B cell (primary cell): ENCODE results near the gene PVALEF. TPM values are rescaled to one million over a fixed set of nuclear protein-coding genes. Genes with fewer than 3 reads are reported as not detected.

Experiments
- ATAC-seq: fragments of 200-7000 bp; cut with Tn5 transposase; one replicate; pipeline ENCODE4 v1.10.0; 2021; ENCODE audit warnings: low read depth, mild to moderate bottlenecking, moderate number of reproducible peaks, moderate library complexity
- CTCF ChIA-PET: fragments of 350-600 bp; sonication (Branson Sonifier 250); formaldehyde crosslinking; loops from one replicate; lab custom pipeline; 2021; ENCODE audit warnings: antibody characterized with exemption, inconsistent platforms; lab: Charles Lee
- POLR2A ChIA-PET: fragments of 350-600 bp; sonication (Branson Sonifier 250); formaldehyde crosslinking; loops from one replicate; lab custom pipeline; 2021; ENCODE audit warnings: antibody characterized with exemption; lab: Charles Lee
- DNase-seq: peaks from one replicate; pipeline ENCODE4 v3.0.0; 2013
- H2AFZ ChIP-seq: 2 replicates; pipeline ENCODE4 v1.6.1; 2012; ENCODE audit warnings: mild to moderate bottlenecking, low read depth, low read length; ENCODE audit not compliant: insufficient read depth, poor library complexity, severe bottlenecking
- H3K27ac ChIP-seq, 2 donors: 1 replicate in 1 of 2; 2 replicates in 1 of 2; pipeline ENCODE4 v1.5.1; 2012 to 2013; ENCODE audit warnings: low read length in 2 of 2, mild to moderate bottlenecking in 2 of 2, moderate library complexity in 1 of 2
- H3K27me3 ChIP-seq, 4 experiments: fragments of 200-600 bp in 1 of 4; sonication (generic) in 1 of 4; replicated peaks in 1 of 4; 1 replicate in 2 of 4; 2 replicates in 2 of 4; pipeline versions ENCODE4 v1.6.1 to v1.7.0; 2013 to 2016; ENCODE audit warnings: low read length in 3 of 4, mild to moderate bottlenecking in 2 of 4, mixed read lengths in 1 of 4, moderate library complexity in 1 of 4; ENCODE audit not compliant: insufficient read depth in 4 of 4, control insufficient read depth in 3 of 4; ENCODE audit errors: control extremely low read depth in 1 of 4
- H3K36me3 ChIP-seq, 2 experiments: replicated peaks in 1 of 2; 1 replicate in 1 of 2; 2 replicates in 1 of 2; pipeline versions ENCODE4 v1.6.1 to v1.7.1; 2013; ENCODE audit warnings: low read length in 1 of 2; ENCODE audit not compliant: insufficient read depth in 2 of 2, control insufficient read depth in 1 of 2; ENCODE audit errors: control extremely low read depth in 1 of 2, extremely low read depth in 1 of 2
- H3K4me1 ChIP-seq, 2 donors: fragments of 200-600 bp in 1 of 2; sonication (generic) in 1 of 2; 1 replicate in 1 of 2; 2 replicates in 1 of 2; pipeline versions ENCODE4 v1.5.1 to v1.6.1; 2013 to 2017; ENCODE audit warnings: low read length in 2 of 2; ENCODE audit not compliant: control insufficient read depth in 2 of 2, insufficient read depth in 2 of 2
- H3K4me2 ChIP-seq: replicated peaks from 2 replicates; pipeline ENCODE3; 2012; ENCODE audit warnings: mild to moderate bottlenecking, low read depth, low read length; ENCODE audit not compliant: poor library complexity, severe bottlenecking
- H3K4me3 ChIP-seq, 5 experiments: fragments of 200-600 bp in 1 of 5; sonication (generic) in 1 of 5; 1 replicate in 3 of 5; 2 replicates in 2 of 5; pipeline versions ENCODE4 v1.5.1 to v1.7.0; 2011 to 2016; ENCODE audit warnings: low read length in 4 of 5, mild to moderate bottlenecking in 4 of 5, low read depth in 2 of 5, control low read depth in 1 of 5, moderate library complexity in 1 of 5; ENCODE audit not compliant: insufficient read depth in 1 of 5; ENCODE audit errors: control extremely low read depth in 1 of 5, extremely low read depth in 1 of 5
- H3K79me2 ChIP-seq: fragments of 200-600 bp; sonication (generic); one replicate; pipeline ENCODE4 v1.6.0; 2016; ENCODE audit warnings: low read length; ENCODE audit not compliant: control insufficient read depth, insufficient read depth
- H3K9ac ChIP-seq: fragments of 200-600 bp; sonication (generic); 2 replicates; pipeline ENCODE4 v1.6.1; 2017; ENCODE audit warnings: mild to moderate bottlenecking, low read length, moderate library complexity
- H3K9me3 ChIP-seq, 3 donors: one replicate each; pipeline versions ENCODE4 v1.6.1 to v1.7.1; 2013; ENCODE audit warnings: low read length in 2 of 3; ENCODE audit not compliant: control insufficient read depth in 2 of 3, insufficient read depth in 1 of 3; ENCODE audit errors: control extremely low read depth in 1 of 3
- H4K20me1 ChIP-seq: 2 replicates; pipeline ENCODE4 v1.6.0; 2012; ENCODE audit warnings: mild to moderate bottlenecking, low read length; ENCODE audit not compliant: insufficient read depth, control insufficient read depth, poor library complexity, severe bottlenecking
- H3K27ac Mint-ChIP-seq: one replicate; pipeline ENCODE4 v1.8.0; 2021; ENCODE audit warnings: mixed read lengths
- H3K27me3 Mint-ChIP-seq: one replicate; pipeline ENCODE4 v1.8.0; 2021; ENCODE audit warnings: mixed read lengths
- H3K4me1 Mint-ChIP-seq: one replicate; pipeline ENCODE4 v1.8.0; 2021; ENCODE audit warnings: mixed read lengths
- H3K4me3 Mint-ChIP-seq: one replicate; pipeline ENCODE4 v1.8.0; 2021; ENCODE audit warnings: mixed read lengths
- H3K9me3 Mint-ChIP-seq: one replicate; pipeline ENCODE4 v1.8.0; 2022; ENCODE audit warnings: mixed read lengths; ENCODE audit not compliant: insufficient read depth
- EZH2 ChIP-seq: IDR thresholded peaks from 2 replicates; pipeline ENCODE4 v1.6.1; 2012; ENCODE audit warnings: borderline replicate concordance, low read depth, mild to moderate bottlenecking, moderate library complexity, low read length; ENCODE audit not compliant: insufficient read depth, poor library complexity, severe bottlenecking
- WGBS: methylation state at CpG from one replicate; pipeline ENCODE4 v1.1.5; 2013; ENCODE audit warnings: missing lambda C conversion rate; ENCODE audit not compliant: insufficient coverage; 5-methylcytosine and 5-hydroxymethylcytosine counted together
- intact Hi-C: fragments of 100-400 bp; cut with micrococcal nuclease; formaldehyde crosslinking; loops from one replicate; pipeline ENCODE4 v1.10.0; 2022
- polyA plus RNA-seq: library from polyadenylated mRNA; depleted of rRNA; stranded (reverse); fragments of >200 nt; gene quantifications from 2 replicates; pipeline ENCODE4 v1.2.3, GENCODE V29; 2012
- total RNA-seq, 2 donors: library from RNA; stranded (reverse); fragments of 120-200 nt in 1 of 2; gene quantifications; 1 replicate in 1 of 2; 2 replicates in 1 of 2; pipeline versions ENCODE4 v1.2.3 to v1.2.4, GENCODE V29; 2013 to 2022
- TF ChIP-seq, protein P1 (sequence below): fragments of 200-600 bp; IDR thresholded peaks from one replicate; pipeline ENCODE4 v1.8.0; 2022; ENCODE audit warnings: antibody characterized with exemption, mild to moderate bottlenecking

The PVALEF gene
- total and polyA plus RNA-seq, 2 donors (not counting 1 experiment from before 2014, with no cell fraction given) = not detected

GRCh38 chr17:81131486-81132196 lies 33.7 kb upstream of the PVALEF start:
- no peaks in the 10 kb centered on the region for H4K20me1 ChIP-seq

DNA sequence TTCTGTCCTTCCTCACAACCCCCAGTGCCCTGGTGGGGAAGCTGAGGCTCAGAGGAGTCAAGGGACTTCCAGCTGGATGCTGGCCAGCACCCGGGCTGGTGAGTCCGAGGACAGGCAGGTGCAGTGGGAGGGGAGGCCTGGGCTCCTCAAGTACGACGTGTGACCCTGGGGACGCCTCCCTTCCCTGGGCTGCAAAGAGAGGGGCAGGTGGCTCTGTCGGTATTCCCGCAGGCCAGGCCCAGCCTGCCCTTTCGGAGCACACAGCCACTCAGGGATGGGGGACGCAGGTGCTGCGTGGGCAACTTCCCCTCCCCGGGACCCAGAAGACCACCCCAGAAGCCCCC lies 33.1 kb upstream of the PVALEF start:
- Mint-ChIP-seq H3K4me1 (no peaks in the 10 kb centered on the region), H3K4me3 (no peak overlapping the region), H3K9me3 (no peaks in the 10 kb centered on the region), H3K27me3 (no peaks in the 10 kb centered on the region), H3K27ac (no peak overlapping the region)
- H3K27me3 ChIP-seq = no peaks in the 10 kb centered on the region
- POLR2A ChIA-PET = no interaction called here
- no peak for ATAC-seq
- no peak overlapping the region for H2AFZ ChIP-seq
- H3K9ac ChIP-seq = no peak overlapping the region
- no peak for TF ChIP-seq EZH2
- TF ChIP-seq, protein P1, sequence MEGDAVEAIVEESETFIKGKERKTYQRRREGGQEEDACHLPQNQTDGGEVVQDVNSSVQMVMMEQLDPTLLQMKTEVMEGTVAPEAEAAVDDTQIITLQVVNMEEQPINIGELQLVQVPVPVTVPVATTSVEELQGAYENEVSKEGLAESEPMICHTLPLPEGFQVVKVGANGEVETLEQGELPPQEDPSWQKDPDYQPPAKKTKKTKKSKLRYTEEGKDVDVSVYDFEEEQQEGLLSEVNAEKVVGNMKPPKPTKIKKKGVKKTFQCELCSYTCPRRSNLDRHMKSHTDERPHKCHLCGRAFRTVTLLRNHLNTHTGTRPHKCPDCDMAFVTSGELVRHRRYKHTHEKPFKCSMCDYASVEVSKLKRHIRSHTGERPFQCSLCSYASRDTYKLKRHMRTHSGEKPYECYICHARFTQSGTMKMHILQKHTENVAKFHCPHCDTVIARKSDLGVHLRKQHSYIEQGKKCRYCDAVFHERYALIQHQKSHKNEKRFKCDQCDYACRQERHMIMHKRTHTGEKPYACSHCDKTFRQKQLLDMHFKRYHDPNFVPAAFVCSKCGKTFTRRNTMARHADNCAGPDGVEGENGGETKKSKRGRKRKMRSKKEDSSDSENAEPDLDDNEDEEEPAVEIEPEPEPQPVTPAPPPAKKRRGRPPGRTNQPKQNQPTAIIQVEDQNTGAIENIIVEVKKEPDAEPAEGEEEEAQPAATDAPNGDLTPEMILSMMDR = no peak
- no peak overlapping the region for H3K27ac ChIP-seq
- no peaks in the 10 kb centered on the region for H3K4me1 ChIP-seq
- H3K4me2 ChIP-seq = no peak overlapping the region
- no peaks in the 10 kb centered on the region for H4K20me1 ChIP-seq
- intact Hi-C loops = no loop called here
- DNase-seq = no peak
- CTCF ChIA-PET = no interaction called here
- 73% methylated on average over 11 of the region's 11 CpGs for WGBS
- no peaks in the 10 kb centered on the region for H3K9me3 ChIP-seq
- no peaks in the 10 kb centered on the region for H3K36me3 ChIP-seq
- no peak overlapping the region for H3K4me3 ChIP-seq
- no peaks in the 10 kb centered on the region for H3K79me2 ChIP-seq

More at GRCh38 chr17:81131486-81132196, 33.7 kb upstream of the PVALEF start:
- ATAC-seq (no peak), DNase-seq (no peak)
- H3K9me3 Mint-ChIP-seq = no peaks in the 10 kb centered on the region
- POLR2A ChIA-PET = no interaction called here
- no peaks in the 10 kb centered on the region for H3K4me1 Mint-ChIP-seq
- Histone ChIP-seq H3K27me3 (no peaks in the 10 kb centered on the region), H3K27ac (no peak overlapping the region), H3K79me2 (no peaks in the 10 kb centered on the region), H3K9me3 (no peaks in the 10 kb centered on the region), H3K9ac (no peak overlapping the region), H3K4me2 (no peak overlapping the region), H3K36me3 (no peaks in the 10 kb centered on the region), H2AFZ (no peak overlapping the region), H3K4me3 (no peak overlapping the region), H3K4me1 (no peaks in the 10 kb centered on the region)
- H3K27ac Mint-ChIP-seq = no peak overlapping the region
- CTCF ChIA-PET = no interaction called here
- TF ChIP-seq, protein P1 = no peak
- no peak for TF ChIP-seq EZH2
- H3K27me3 Mint-ChIP-seq = no peaks in the 10 kb centered on the region
- 95% methylated on average over 14 of the region's 14 CpGs for WGBS
- intact Hi-C loops = no loop called here
- no peak overlapping the region for H3K4me3 Mint-ChIP-seq
